ENCODE measurements around the gene CUBN.

CUBN gene

GRCh38 chr10:17123961-17124360 is 5.7 kb downstream of the CUBN start:
- Histone ChIP-seq H3K4me3 (replicated peaks; ENCODE audit: insufficient read depth, low read length) (no peak overlapping the region), H3K27me3 (ENCODE audit: insufficient read depth, poor library complexity, severe bottlenecking) (no peaks in the 10 kb centered on the region), H3K27ac (replicated peaks) (no peak overlapping the region)
- TF ChIP-seq POLR2AphosphoS5 (IDR thresholded peaks at IDR 0.05; ENCODE audit: low read depth): no peak
- no peak for TF ChIP-seq REST (IDR thresholded peaks at IDR 0.05; ENCODE audit: insufficient replicate concordance, low read depth)
- TF ChIP-seq SPI1 (IDR thresholded peaks at IDR 0.05; ENCODE audit: borderline replicate concordance, low read depth): no peak
- no peak for TF ChIP-seq CTCF (IDR thresholded peaks at IDR 0.05; ENCODE audit: insufficient read depth, low read length)
- TF ChIP-seq GABPA (IDR thresholded peaks at IDR 0.05; ENCODE audit: low read depth): no peak
- DNase-seq (ENCODE audit: low read depth in 1 of 2, low spot score in 1 of 2): no peak

GRCh38 chr10:17122726-17123661 is 6.6 kb downstream of the CUBN start:
- H3K4me3 ChIP-seq (replicated peaks; ENCODE audit: insufficient read depth, low read length): no peak overlapping the region
- H3K27ac ChIP-seq (replicated peaks): no peak overlapping the region
- DNase-seq (ENCODE audit: low read depth in 1 of 2, low spot score in 1 of 2): no peak
- TF ChIP-seq POLR2AphosphoS5 (IDR thresholded peaks at IDR 0.05; ENCODE audit: low read depth): no peak
- TF ChIP-seq SPI1 (IDR thresholded peaks at IDR 0.05; ENCODE audit: borderline replicate concordance, low read depth): no peak
- no peak for TF ChIP-seq CTCF (IDR thresholded peaks at IDR 0.05; ENCODE audit: insufficient read depth, low read length)
- TF ChIP-seq GABPA (IDR thresholded peaks at IDR 0.05; ENCODE audit: low read depth): no peak
- TF ChIP-seq REST (IDR thresholded peaks at IDR 0.05; ENCODE audit: insufficient replicate concordance, low read depth): no peak
- H3K27me3 ChIP-seq (ENCODE audit: insufficient read depth, poor library complexity, severe bottlenecking): no peaks in the 10 kb centered on the region

- no peaks in the 10 kb centered on the region for H3K27me3 ChIP-seq (ENCODE audit: insufficient read depth, poor library complexity, severe bottlenecking)
- no peak for DNase-seq (ENCODE audit: low read depth in 1 of 2, low spot score in 1 of 2)
- no peak overlapping the region for H3K4me3 ChIP-seq (replicated peaks; ENCODE audit: insufficient read depth, low read length)
- no peak for TF ChIP-seq CTCF (IDR thresholded peaks at IDR 0.05; ENCODE audit: insufficient read depth, low read length)
- H3K27ac ChIP-seq (replicated peaks): no peak overlapping the region
Observed at GRCh38 chr10:17122052-17122451, 7.6 kb downstream of the CUBN start.
